AG04449 (cell line): Measurements from ENCODE around the gene RALBP1.
A peak's percentile ranks its signal among the peaks of the same experiment; 100 is the strongest.

Source experiments
- CTCF ChIA-PET: fragments of 350-600 bp; formaldehyde crosslinking; extraction: SDS; loops from one replicate; lab custom pipeline; 2021; ENCODE audit warnings: antibody characterized with exemption; lab: Yijun Ruan, JAX
- POLR2A ChIA-PET: fragments of 400-600, 350-600 bp; formaldehyde crosslinking; extraction: SDS; loops from one replicate; lab custom pipeline; 2020; ENCODE audit warnings: antibody characterized with exemption, inconsistent platforms; lab: Yijun Ruan, JAX
- DNase-seq: peaks from one replicate; pipeline ENCODE4 v3.0.0-alpha.2; 2010; ENCODE audit warnings: low read depth, low spot score
- H3K4me3 ChIP-seq: 2 replicates; pipeline ENCODE4 v1.5.1; 2011; ENCODE audit warnings: low read depth, mild to moderate bottlenecking, control low read depth, low read length
- TF ChIP-seq, protein P1 (sequence below): IDR thresholded peaks from one replicate; pipeline ENCODE4 v1.5.1; 2011; ENCODE audit warnings: mild to moderate bottlenecking, moderate library complexity, low read length, control low read depth, inconsistent platforms; ENCODE audit not compliant: insufficient read depth; ENCODE audit errors: missing control alignments

RALBP1 gene

DNA sequence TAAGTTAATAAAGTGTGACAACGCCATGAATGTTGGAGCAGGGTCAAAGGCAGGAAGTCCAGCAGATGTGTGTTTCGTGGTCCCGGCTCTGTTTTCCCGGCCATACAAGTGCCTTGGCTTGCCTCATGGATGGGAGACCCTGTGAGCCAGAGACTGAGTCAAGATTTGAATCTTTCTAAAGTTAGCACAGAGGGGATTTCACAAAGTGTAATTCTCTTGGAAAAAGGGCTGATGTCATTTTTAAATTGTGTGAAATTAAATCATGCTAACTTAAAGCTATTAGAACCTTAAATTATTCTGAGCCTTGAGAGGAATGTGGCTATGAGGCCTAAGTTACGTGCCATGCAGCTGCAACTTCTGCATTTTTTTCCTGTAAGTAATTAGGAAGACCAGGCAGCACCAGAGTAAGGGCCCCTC, 38.3 kb upstream of the RALBP1 start:
- TF ChIP-seq, protein P1, sequence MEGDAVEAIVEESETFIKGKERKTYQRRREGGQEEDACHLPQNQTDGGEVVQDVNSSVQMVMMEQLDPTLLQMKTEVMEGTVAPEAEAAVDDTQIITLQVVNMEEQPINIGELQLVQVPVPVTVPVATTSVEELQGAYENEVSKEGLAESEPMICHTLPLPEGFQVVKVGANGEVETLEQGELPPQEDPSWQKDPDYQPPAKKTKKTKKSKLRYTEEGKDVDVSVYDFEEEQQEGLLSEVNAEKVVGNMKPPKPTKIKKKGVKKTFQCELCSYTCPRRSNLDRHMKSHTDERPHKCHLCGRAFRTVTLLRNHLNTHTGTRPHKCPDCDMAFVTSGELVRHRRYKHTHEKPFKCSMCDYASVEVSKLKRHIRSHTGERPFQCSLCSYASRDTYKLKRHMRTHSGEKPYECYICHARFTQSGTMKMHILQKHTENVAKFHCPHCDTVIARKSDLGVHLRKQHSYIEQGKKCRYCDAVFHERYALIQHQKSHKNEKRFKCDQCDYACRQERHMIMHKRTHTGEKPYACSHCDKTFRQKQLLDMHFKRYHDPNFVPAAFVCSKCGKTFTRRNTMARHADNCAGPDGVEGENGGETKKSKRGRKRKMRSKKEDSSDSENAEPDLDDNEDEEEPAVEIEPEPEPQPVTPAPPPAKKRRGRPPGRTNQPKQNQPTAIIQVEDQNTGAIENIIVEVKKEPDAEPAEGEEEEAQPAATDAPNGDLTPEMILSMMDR: no peak
- H3K4me3 ChIP-seq: no peak overlapping the region
- ChIA-PET CTCF (no interaction called here), POLR2A (no interaction called here)
- peak; percentile 49 for DNase-seq

DNA sequence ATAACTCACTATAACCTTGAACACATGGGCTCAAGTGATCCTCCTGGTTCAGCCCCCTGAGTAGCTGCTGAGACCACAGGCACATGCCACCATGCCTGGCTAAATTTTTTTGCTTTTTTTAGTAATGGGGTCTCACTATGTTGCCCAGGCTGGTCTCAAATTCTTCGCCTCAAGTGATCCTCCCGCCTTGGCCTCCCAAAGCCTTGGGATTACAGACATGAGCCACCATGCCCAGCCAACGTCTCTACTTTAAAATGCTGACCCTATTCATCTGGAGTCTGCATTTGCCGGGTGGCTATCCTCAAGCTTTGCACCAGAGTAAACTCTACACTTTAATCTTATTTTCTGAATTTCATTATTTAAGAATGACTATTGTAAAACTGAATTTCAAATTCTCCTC, 37.6 kb upstream of the RALBP1 start:
- no peak overlapping the region for H3K4me3 ChIP-seq
- TF ChIP-seq, protein P1: no peak
- DNase-seq: no peak
- ChIA-PET CTCF (no interaction called here), POLR2A (no interaction called here)

DNA sequence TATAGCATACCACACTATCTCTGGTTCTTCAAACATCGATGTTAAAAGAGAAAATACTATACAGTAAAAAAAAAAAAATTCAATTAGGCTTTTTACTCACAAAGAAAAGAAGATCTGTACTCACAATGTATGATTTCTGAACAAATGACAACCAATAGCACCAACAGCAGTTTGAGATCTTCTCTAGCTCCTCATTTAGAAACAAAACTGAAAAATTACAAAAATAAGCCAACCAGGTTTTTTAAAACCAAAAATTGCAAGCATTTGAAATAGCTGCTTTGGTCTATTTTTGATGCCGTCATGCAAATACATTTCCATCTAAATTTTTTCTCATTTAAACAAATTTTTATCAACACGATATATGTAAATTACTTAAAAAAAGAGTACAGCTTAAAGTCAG, 34.3 kb upstream of the RALBP1 start:
- ChIA-PET CTCF (interaction anchor here (0.8 kb wide), 1 partner anchor 9 kb away, joined by 3 read pairs; no protein-coding TSS in a partner anchor), POLR2A (no interaction called here)
- no peak overlapping the region for H3K4me3 ChIP-seq

GRCh38 chr18:9444549-9444948, 30.8 kb upstream of the RALBP1 start:
- TF ChIP-seq, protein P1: no peak
- CTCF ChIA-PET: no interaction called here

More for the DNA sequence above, 34.3 kb upstream of the RALBP1 start:
- TF ChIP-seq, protein P1: no peak
- no peak for DNase-seq

DNA sequence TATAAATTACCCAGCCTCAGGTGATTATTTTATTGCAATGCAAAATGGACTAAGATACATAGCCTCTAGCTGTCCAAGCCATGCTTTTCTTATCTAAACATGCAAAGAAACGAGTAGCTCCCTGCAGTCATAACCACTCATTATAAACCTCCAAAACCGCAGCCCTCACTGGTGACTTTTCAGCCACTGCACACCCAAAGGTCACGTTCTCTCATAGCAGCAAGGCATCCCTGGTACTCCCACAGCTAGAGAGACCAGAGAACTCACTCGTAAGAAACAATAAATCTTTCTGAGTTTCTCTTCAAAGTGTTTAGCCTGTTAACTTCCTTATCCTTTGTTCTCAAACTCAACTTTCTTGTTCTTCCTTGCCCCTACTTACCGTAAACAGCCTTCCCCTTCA, 28.5 kb upstream of the RALBP1 start:
- TF ChIP-seq, protein P1: no peak
- ChIA-PET CTCF (no interaction called here), POLR2A (no interaction called here)
- no peak for DNase-seq
- H3K4me3 ChIP-seq: no peak overlapping the region

More at GRCh38 chr18:9444549-9444948, 30.8 kb upstream of the RALBP1 start:
- no peak overlapping the region for H3K4me3 ChIP-seq
- POLR2A ChIA-PET: no interaction called here
- DNase-seq: no peak

DNA sequence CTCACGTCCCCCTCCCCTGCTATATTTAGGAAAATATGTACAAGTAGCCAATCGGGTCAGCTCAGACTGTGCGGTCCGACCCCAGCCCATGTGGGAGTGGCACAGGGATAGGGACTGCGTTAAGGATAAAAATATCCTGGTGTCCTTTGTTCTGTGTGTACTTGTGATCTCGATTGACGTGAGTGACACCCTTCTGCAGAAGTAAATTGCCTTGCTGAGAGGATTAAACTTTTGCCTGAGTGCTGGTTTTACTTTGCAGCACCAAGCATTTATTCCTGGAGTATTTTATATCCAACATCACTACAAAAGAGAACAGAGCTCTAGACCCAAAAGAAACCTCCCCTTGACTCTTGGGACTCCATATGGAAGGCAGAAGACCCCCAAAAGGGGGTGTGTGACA, 28.0 kb upstream of the RALBP1 start:
- no peak overlapping the region for H3K4me3 ChIP-seq
- no peak for DNase-seq
- TF ChIP-seq, protein P1: no peak
- ChIA-PET POLR2A (no interaction called here), CTCF (no interaction called here)
